Smooth muscle cell (in vitro differentiated cells): ENCODE results near the gene ITSN2. TPM values are rescaled to one million over a fixed set of nuclear protein-coding genes. Genes with fewer than 3 reads are reported as not detected.

Source experiments
- DNase-seq: peaks from one replicate; lab custom pipeline; 2025; ENCODE audit not compliant: unreplicated experiment; lab: John Stamatoyannopoulos, UW
- H2AFZ ChIP-seq: fragments of 200-600 bp; sonication (generic); 2 replicates; pipeline ENCODE4 v1.6.0; 2016; ENCODE audit warnings: antibody characterized with exemption, low read depth, mild to moderate bottlenecking
- H3F3A ChIP-seq: fragments of 200-600 bp; sonication (generic); 2 replicates; pipeline ENCODE4 v1.6.0; 2017; ENCODE audit warnings: antibody characterized with exemption, low read depth
- H3K27ac ChIP-seq: fragments of 200-600 bp; sonication (generic); 2 replicates; pipeline ENCODE4 v1.5.1; 2016; ENCODE audit warnings: low read depth, mild to moderate bottlenecking
- H3K27me3 ChIP-seq: fragments of 200-600 bp; sonication (generic); 2 replicates; pipeline ENCODE4 v1.6.1; 2016; ENCODE audit warnings: low read depth, mild to moderate bottlenecking
- H3K36me3 ChIP-seq: fragments of 200-600 bp; sonication (generic); 2 replicates; pipeline ENCODE4 v1.5.1; 2016; ENCODE audit warnings: low read depth
- H3K4me1 ChIP-seq: fragments of 200-600 bp; sonication (generic); 2 replicates; pipeline ENCODE4 v1.5.1; 2016; ENCODE audit warnings: low read depth
- H3K4me2 ChIP-seq: fragments of 200-600 bp; sonication (generic); 2 replicates; pipeline ENCODE4 v1.6.0; 2016; ENCODE audit warnings: mild to moderate bottlenecking
- H3K4me3 ChIP-seq: fragments of 200-600 bp; sonication (generic); 2 replicates; pipeline ENCODE4 v1.5.1; 2016; ENCODE audit warnings: mild to moderate bottlenecking
- H3K79me2 ChIP-seq: fragments of 200-600 bp; sonication (generic); 2 replicates; pipeline ENCODE4 v1.6.0; 2016; ENCODE audit warnings: low read depth, mild to moderate bottlenecking
- H3K9ac ChIP-seq: fragments of 200-600 bp; sonication (generic); 2 replicates; pipeline ENCODE4 v1.6.0; 2016; ENCODE audit warnings: low read depth
- H3K9me3 ChIP-seq: fragments of 200-600 bp; sonication (generic); replicated peaks from 2 replicates; pipeline ENCODE4 v1.5.1; 2016; ENCODE audit warnings: low read depth
- H4K20me1 ChIP-seq: fragments of 200-600 bp; sonication (generic); 2 replicates; pipeline ENCODE4 v1.6.0; 2016; ENCODE audit warnings: low read depth
- CTCF ChIP-seq: fragments of 200-600 bp; sonication (generic); IDR thresholded peaks from 2 replicates; pipeline ENCODE4 v1.5.1; 2017; ENCODE audit warnings: borderline replicate concordance, mild to moderate bottlenecking, antibody characterized with exemption; ENCODE audit not compliant: insufficient read depth, poor library complexity, severe bottlenecking
- WGBS: methylation state at CpG from one replicate; pipeline ENCODE4 v1.1.7; 2016; ENCODE audit warnings: low lambda C conversion rate; 5-methylcytosine and 5-hydroxymethylcytosine counted together
- polyA plus RNA-seq: library from polyadenylated mRNA; unstranded; fragments of >200 nt; fragmentation: Nextera tagmentation; extraction: Ambion mirVana; gene quantifications from 2 replicates; pipeline ENCODE4 v1.2.1, GENCODE V29; 2016
- total RNA-seq: library from RNA; depleted of rRNA; stranded (reverse); fragments of >200 nt; gene quantifications from 2 replicates; pipeline ENCODE4 v1.2.3, GENCODE V29; 2014

Gene ITSN2
- total and polyA plus RNA-seq, 2 experiments from 2014 or later, result 8.5 to 19.6 TPM

DNA sequence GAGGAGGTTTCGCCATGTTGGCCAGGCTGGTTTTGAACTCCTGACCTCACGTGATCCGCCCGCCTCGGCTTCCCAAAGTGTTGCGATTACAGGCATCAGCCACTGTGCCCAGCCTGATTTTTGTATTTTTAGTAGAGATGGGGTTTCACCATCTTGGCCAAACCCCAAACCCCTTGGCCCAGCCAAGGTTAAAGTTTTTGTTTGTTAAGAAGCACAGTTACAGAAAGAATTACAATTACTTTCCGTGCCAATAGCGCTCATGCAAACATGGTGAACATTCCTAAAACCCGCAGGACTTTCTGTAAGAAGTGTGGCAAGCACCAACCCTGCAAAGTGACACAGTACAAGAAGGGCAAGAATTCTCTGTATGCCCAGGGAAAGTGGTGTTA is 26.1 kb downstream of the ITSN2 start:
- TF ChIP-seq CTCF, result no peak
- Histone ChIP-seq H3K9me3 (no peaks in the 10 kb centered on the region), H3K4me2 (no peak overlapping the region), H3K4me3 (no peak overlapping the region), H4K20me1 (peaks cover 66% of the 10 kb centered on the region), H2AFZ (no peak overlapping the region), H3K27me3 (no peaks in the 10 kb centered on the region), H3K27ac (no peak overlapping the region), H3K36me3 (no peaks in the 10 kb centered on the region), H3F3A (no peaks in the 10 kb centered on the region), H3K4me1 (no peaks in the 10 kb centered on the region), H3K9ac (no peak overlapping the region), H3K79me2 (peaks cover 32% of the 10 kb centered on the region)
- WGBS, result 72% methylated on average over 9 of the region's 9 CpGs
- no peak for DNase-seq

- Histone ChIP-seq H2AFZ (no peak overlapping the region), H3K79me2 (peaks cover 23% of the 10 kb centered on the region), H3K4me1 (no peaks in the 10 kb centered on the region), H3K36me3 (no peaks in the 10 kb centered on the region), H3K27ac (no peak overlapping the region), H3K4me3 (no peak overlapping the region), H3K9me3 (no peaks in the 10 kb centered on the region), H3F3A (no peaks in the 10 kb centered on the region), H3K4me2 (no peak overlapping the region), H4K20me1 (peaks cover 70% of the 10 kb centered on the region), H3K27me3 (no peaks in the 10 kb centered on the region), H3K9ac (no peak overlapping the region)
- TF ChIP-seq CTCF, result no peak
- DNase-seq, result no peak
- 92% methylated on average over 2 of the region's 2 CpGs for WGBS
Observed at GRCh38 chr2:24332791-24333540, 27.4 kb downstream of the ITSN2 start.

- no peak overlapping the region for H3K4me2 ChIP-seq
- H3F3A ChIP-seq, result no peaks in the 10 kb centered on the region
- H2AFZ ChIP-seq, result no peak overlapping the region
- no peaks in the 10 kb centered on the region for H3K4me1 ChIP-seq
- no peaks in the 10 kb centered on the region for H3K27me3 ChIP-seq
- TF ChIP-seq CTCF, result no peak
- no peaks in the 10 kb centered on the region for H3K36me3 ChIP-seq
- peaks cover 18% of the 10 kb centered on the region for H3K79me2 ChIP-seq
- no peak for DNase-seq
- no peak overlapping the region for H3K9ac ChIP-seq
- H3K27ac ChIP-seq, result no peak overlapping the region
- WGBS, result 95% methylated on average over 11 of the region's 11 CpGs
- H3K4me3 ChIP-seq, result no peak overlapping the region
- H3K9me3 ChIP-seq, result no peaks in the 10 kb centered on the region
- H4K20me1 ChIP-seq, result peaks cover 69% of the 10 kb centered on the region
Observed at GRCh38 chr2:24330161-24330560, 30.2 kb downstream of the ITSN2 start.

- H3K79me2 ChIP-seq, result peaks cover 18% of the 10 kb centered on the region
- H3K27ac ChIP-seq, result no peak overlapping the region
- 92% methylated on average over 2 of the region's 2 CpGs for WGBS
- H3K4me3 ChIP-seq, result no peak overlapping the region
- H3K4me2 ChIP-seq, result no peak overlapping the region
- H3K9ac ChIP-seq, result no peak overlapping the region
- DNase-seq, result no peak
- H3K36me3 ChIP-seq, result no peaks in the 10 kb centered on the region
- no peaks in the 10 kb centered on the region for H3K9me3 ChIP-seq
- no peaks in the 10 kb centered on the region for H3K27me3 ChIP-seq
- H3K4me1 ChIP-seq, result no peaks in the 10 kb centered on the region
- peaks cover 68% of the 10 kb centered on the region for H4K20me1 ChIP-seq
- no peak overlapping the region for H2AFZ ChIP-seq
- TF ChIP-seq CTCF, result no peak
- H3F3A ChIP-seq, result no peaks in the 10 kb centered on the region
Observed at GRCh38 chr2:24329700-24330099, 30.6 kb downstream of the ITSN2 start.
